ENCODE results near the gene HSCB. TPM values are rescaled to one million over a fixed set of nuclear protein-coding genes. Genes with fewer than 3 reads are reported as not detected.

Gene HSCB
- total RNA-seq, 4 donors from 2014 or later: 14.4 to 24.9 (median 16.3) TPM

DNA sequence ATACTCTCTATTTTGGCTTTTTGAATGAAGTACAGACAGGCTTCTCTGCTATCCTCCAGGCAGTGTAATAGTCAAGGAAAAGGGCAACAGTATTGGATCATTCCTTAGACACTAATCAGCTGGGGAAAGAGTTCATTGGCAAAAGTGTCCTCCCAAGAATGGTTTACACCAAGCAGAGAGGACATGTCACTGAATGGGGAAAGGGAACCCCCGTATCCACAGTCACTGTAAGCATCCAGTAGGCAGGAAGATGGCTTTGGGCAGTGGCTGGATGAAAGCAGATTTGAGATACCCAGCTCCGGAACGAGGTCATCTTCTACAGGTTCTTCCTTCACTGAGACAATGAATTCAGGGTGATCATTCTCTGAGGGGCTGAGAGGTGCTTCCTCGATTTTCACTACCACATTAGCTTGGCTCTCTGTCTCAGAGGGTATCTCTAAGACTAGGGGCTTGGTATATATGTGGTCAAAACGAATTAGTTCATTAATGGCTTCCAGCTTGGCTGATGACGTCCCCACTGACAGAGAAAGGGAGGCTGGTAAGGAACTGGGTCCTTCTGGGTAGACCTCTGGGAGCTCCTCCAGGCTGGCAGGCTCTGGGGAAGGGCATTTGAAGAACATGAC, 53.3 kb downstream of the HSCB start:
- H3K4me1 ChIP-seq: peaks cover 7 to 53% (median 26%) of the 10 kb centered on the region in 3 donors
- peaks cover 19 to 71% (median 29%) of the 10 kb centered on the region in 3 donors for H3K36me3 ChIP-seq

GRCh38 chr22:28795932-28796856, 54.4 kb downstream of the HSCB start:
- intact Hi-C loops (cut with DNase I): no loop called here
- peaks cover 19 to 64% (median 29%) of the 10 kb centered on the region in 3 donors for H3K36me3 ChIP-seq
- TF ChIP-seq, protein P1, sequence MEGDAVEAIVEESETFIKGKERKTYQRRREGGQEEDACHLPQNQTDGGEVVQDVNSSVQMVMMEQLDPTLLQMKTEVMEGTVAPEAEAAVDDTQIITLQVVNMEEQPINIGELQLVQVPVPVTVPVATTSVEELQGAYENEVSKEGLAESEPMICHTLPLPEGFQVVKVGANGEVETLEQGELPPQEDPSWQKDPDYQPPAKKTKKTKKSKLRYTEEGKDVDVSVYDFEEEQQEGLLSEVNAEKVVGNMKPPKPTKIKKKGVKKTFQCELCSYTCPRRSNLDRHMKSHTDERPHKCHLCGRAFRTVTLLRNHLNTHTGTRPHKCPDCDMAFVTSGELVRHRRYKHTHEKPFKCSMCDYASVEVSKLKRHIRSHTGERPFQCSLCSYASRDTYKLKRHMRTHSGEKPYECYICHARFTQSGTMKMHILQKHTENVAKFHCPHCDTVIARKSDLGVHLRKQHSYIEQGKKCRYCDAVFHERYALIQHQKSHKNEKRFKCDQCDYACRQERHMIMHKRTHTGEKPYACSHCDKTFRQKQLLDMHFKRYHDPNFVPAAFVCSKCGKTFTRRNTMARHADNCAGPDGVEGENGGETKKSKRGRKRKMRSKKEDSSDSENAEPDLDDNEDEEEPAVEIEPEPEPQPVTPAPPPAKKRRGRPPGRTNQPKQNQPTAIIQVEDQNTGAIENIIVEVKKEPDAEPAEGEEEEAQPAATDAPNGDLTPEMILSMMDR (IDR thresholded peaks at IDR 0.05): no peak
- TF ChIP-seq POLR2A (IDR thresholded peaks at IDR 0.05): no peak
- no peaks in the 10 kb centered on the region for H3K27me3 ChIP-seq
- H3K27ac ChIP-seq: peak overlapping the region in 2 of 4 donors; percentile 7 to 36
- no peak for DNase-seq
- H3K9me3 ChIP-seq: no peaks in the 10 kb centered on the region
- peaks cover 8 to 56% (median 27%) of the 10 kb centered on the region in 3 donors for H3K4me1 ChIP-seq
- WGBS, 2 donors: 65 to 93% methylated on average over 5 of the region's 5 CpGs
- no peak overlapping the region for H3K4me3 ChIP-seq

More for the DNA sequence above, 53.3 kb downstream of the HSCB start:
- intact Hi-C loops (cut with DNase I): no loop called here
- no peak for DNase-seq
- Histone ChIP-seq H3K9me3 (no peaks in the 10 kb centered on the region), H3K27me3 (no peaks in the 10 kb centered on the region), H3K4me3 (no peak overlapping the region), H3K27ac (no peak overlapping the region)
- 78 to 81% methylated on average over 5 to 6 of the region's 6 CpGs for WGBS, 2 donors
- TF ChIP-seq POLR2A (IDR thresholded peaks at IDR 0.05): no peak
- TF ChIP-seq, protein P1 (IDR thresholded peaks at IDR 0.05): no peak

- peak in 3 of 4 donors; percentile 14 to 69 (median 65) for TF ChIP-seq POLR2A (IDR thresholded peaks at IDR 0.05)
- TF ChIP-seq, protein P1 (IDR thresholded peaks at IDR 0.05): no peak
- Histone ChIP-seq H3K9me3 (no peaks in the 10 kb centered on the region), H3K4me1 (peaks cover 20 to 83% (median 39%) of the 10 kb centered on the region in 3 donors), H3K27ac (peak overlapping the region; percentile 95 to 100 (median 100)), H3K27me3 (no peaks in the 10 kb centered on the region), H3K36me3 (peaks cover 19 to 45% (median 24%) of the 10 kb centered on the region in 3 donors), H3K4me3 (peak overlapping the region; percentile 67 to 100 (median 92))
- intact Hi-C loops (cut with DNase I): no loop called here
- WGBS, 2 donors: 2 to 3% methylated on average over 7 of the region's 7 CpGs
- no peak for DNase-seq
Measured at GRCh38 chr22:28798810-28799605, 57.2 kb downstream of the HSCB start.

- Histone ChIP-seq H3K27me3 (no peaks in the 10 kb centered on the region), H3K27ac (peak overlapping the region; percentile 95 to 100 (median 100)), H3K36me3 (peaks cover 16 to 38% (median 16%) of the 10 kb centered on the region in 3 donors), H3K9me3 (no peaks in the 10 kb centered on the region), H3K4me3 (peak overlapping the region; percentile 67 to 100 (median 92)), H3K4me1 (peaks cover 20 to 79% (median 36%) of the 10 kb centered on the region in 3 donors)
- 0% methylated on average over 13 to 19 of the region's 31 CpGs for WGBS, 2 donors
- TF ChIP-seq POLR2A (IDR thresholded peaks at IDR 0.05): no peak
- TF ChIP-seq, protein P1 (IDR thresholded peaks at IDR 0.05): no peak
- intact Hi-C loops (cut with DNase I): no loop called here
- DNase-seq: no peak
Measured at GRCh38 chr22:28799606-28800307, 57.9 kb downstream of the HSCB start.
